Neural cell (in vitro differentiated cells): ENCODE measurements around the gene PYGO2. TPM values are rescaled to one million over a fixed set of nuclear protein-coding genes. Genes with fewer than 3 reads are reported as not detected.

ENCODE experiments used
- H2AFZ ChIP-seq: fragments of 200-600, 300-800 bp; sonication (generic), shearing (Covaris generic); 2 replicates; pipeline ENCODE4 v1.6.0; 2014; ENCODE audit warnings: low read depth, mild to moderate bottlenecking, antibody characterized with exemption, low read length, moderate library complexity
- H3F3A ChIP-seq: fragments of 200-600 bp; shearing (Covaris generic); 2 replicates; pipeline ENCODE4 v1.6.1; 2016; ENCODE audit warnings: mild to moderate bottlenecking, moderate library complexity, mixed read lengths, antibody characterized with exemption, low read length; ENCODE audit not compliant: insufficient read depth, poor library complexity, severe bottlenecking
- H3K27ac ChIP-seq: fragments of 200-600, 300-800 bp; sonication (generic), shearing (Covaris generic); 2 replicates; pipeline ENCODE4 v1.5.1; 2014; ENCODE audit warnings: mild to moderate bottlenecking, low read length, moderate library complexity
- H3K27me3 ChIP-seq: fragments of 300-800, 200-600 bp; sonication (generic), shearing (Covaris generic); 2 replicates; pipeline ENCODE4 v1.6.0; 2014; ENCODE audit warnings: mild to moderate bottlenecking, low read depth, low read length, moderate library complexity; ENCODE audit not compliant: insufficient read depth
- H3K36me3 ChIP-seq: fragments of 300-800, 200-600 bp; sonication (generic), shearing (Covaris generic); 2 replicates; pipeline ENCODE4 v1.5.1; 2014; ENCODE audit warnings: mild to moderate bottlenecking, antibody characterized with exemption, low read length, moderate library complexity; ENCODE audit not compliant: insufficient read depth
- H3K4me2 ChIP-seq: fragments of 300-800, 200-600 bp; sonication (generic), shearing (Covaris generic); 2 replicates; pipeline ENCODE4 v1.6.0; 2014; ENCODE audit warnings: mild to moderate bottlenecking, low read length
- H3K4me3 ChIP-seq: fragments of 300-800, 200-600 bp; sonication (generic), shearing (Covaris generic); 2 replicates; pipeline ENCODE4 v1.5.1; 2014; ENCODE audit warnings: mild to moderate bottlenecking, low read length, moderate library complexity
- H3K79me2 ChIP-seq: fragments of 200-600 bp; shearing (Covaris generic); replicated peaks from 2 replicates; pipeline ENCODE4 v1.6.0; 2014; ENCODE audit warnings: mild to moderate bottlenecking, low read length, moderate library complexity; ENCODE audit not compliant: insufficient read depth
- H3K9ac ChIP-seq: fragments of 300-800, 200-600 bp; sonication (generic), shearing (Covaris generic); 2 replicates; pipeline ENCODE4 v1.6.1; 2016; ENCODE audit warnings: mild to moderate bottlenecking, low read length, mixed read lengths
- H3K9me2 ChIP-seq: fragments of 200-600 bp; shearing (Covaris generic); 2 replicates; pipeline ENCODE4 v1.6.1; 2016; ENCODE audit warnings: mild to moderate bottlenecking, low read length, mixed read lengths; ENCODE audit not compliant: insufficient read depth
- H3K9me3 ChIP-seq: fragments of 200-600, 300-800 bp; sonication (generic), shearing (Covaris generic); 2 replicates; pipeline ENCODE4 v1.6.1; 2016; ENCODE audit warnings: mild to moderate bottlenecking, mixed run types, low read length, moderate library complexity, mixed read lengths
- H4K20me1 ChIP-seq: fragments of 200-600 bp; shearing (Covaris generic); 2 replicates; pipeline ENCODE4 v1.6.1; 2016; ENCODE audit warnings: mild to moderate bottlenecking, mixed run types; ENCODE audit not compliant: insufficient read depth
- EP300 ChIP-seq: fragments of 450-650 bp; conservative IDR thresholded peaks from 2 replicates; pipeline ENCODE4 v1.6.1; 2014; ENCODE audit warnings: antibody characterized with exemption, mild to moderate bottlenecking, moderate library complexity; ENCODE audit not compliant: poor library complexity, severe bottlenecking
- EZH2 ChIP-seq: fragments of 200-600, 300-800 bp; shearing (Covaris generic), sonication (generic); IDR thresholded peaks from 2 replicates; pipeline ENCODE4 v1.6.1; 2014; ENCODE audit warnings: antibody characterized with exemption, low read length, borderline replicate concordance, mild to moderate bottlenecking; ENCODE audit not compliant: insufficient read depth, poor library complexity, severe bottlenecking
- MXI1 ChIP-seq: fragments of 450-650 bp; conservative IDR thresholded peaks from 2 replicates; pipeline ENCODE4 v1.6.1; 2014; ENCODE audit warnings: antibody characterized with exemption, mild to moderate bottlenecking; ENCODE audit not compliant: poor library complexity, severe bottlenecking
- POLR2AphosphoS5 ChIP-seq: IDR thresholded peaks from 2 replicates; pipeline ENCODE4 v1.6.1; 2012
- RAD21 ChIP-seq: fragments of 450-650 bp; conservative IDR thresholded peaks from 2 replicates; pipeline ENCODE4 v1.6.1; 2014; ENCODE audit warnings: antibody characterized with exemption, mild to moderate bottlenecking, moderate library complexity
- SMC3 ChIP-seq: fragments of 450-650 bp; conservative IDR thresholded peaks from 2 replicates; pipeline ENCODE4 v1.6.1; 2014; ENCODE audit warnings: antibody characterized with exemption, mild to moderate bottlenecking, moderate library complexity; ENCODE audit not compliant: poor library complexity
- TAF1 ChIP-seq: IDR thresholded peaks from 2 replicates; pipeline ENCODE4 v1.6.1; 2012; ENCODE audit warnings: low read depth
- polyA plus RNA-seq: library from polyadenylated mRNA; depleted of rRNA; stranded (reverse); fragments of >200 nt; gene quantifications from 2 replicates; pipeline ENCODE4 v1.2.3, GENCODE V29; 2014
- TF ChIP-seq, protein P1 (sequence below): fragments of 450-650 bp; IDR thresholded peaks from 2 replicates; pipeline ENCODE4 v1.5.1; 2014; ENCODE audit warnings: antibody characterized with exemption, mild to moderate bottlenecking, moderate library complexity; ENCODE audit not compliant: poor library complexity, severe bottlenecking
- TF ChIP-seq, protein P2 (sequence below): IDR thresholded peaks from 2 replicates; pipeline ENCODE4 v1.6.1; 2012; ENCODE audit warnings: borderline replicate concordance

PYGO2 gene
- polyA plus RNA-seq, 1 donor from 2014 or later: 13.4 TPM

DNA sequence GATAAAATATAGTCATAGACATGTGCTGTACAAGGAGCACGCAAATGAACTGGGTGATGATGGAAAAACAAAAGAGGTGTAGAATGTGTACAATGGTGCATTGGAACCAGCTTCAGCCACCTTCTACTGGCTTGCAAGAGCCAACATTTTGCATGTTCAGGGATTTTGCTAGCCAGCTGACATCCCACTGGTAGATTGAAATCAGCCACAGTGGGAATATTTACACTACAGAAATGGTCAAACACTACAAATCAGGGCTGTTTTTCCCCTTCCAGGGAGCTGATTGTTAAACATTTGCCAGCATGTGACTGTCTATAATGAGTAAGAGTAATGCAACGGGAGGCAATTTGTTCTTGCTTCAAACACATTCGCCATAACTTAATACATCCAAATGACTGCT, 48.3 kb downstream of the PYGO2 start:
- no peaks in the 10 kb centered on the region for H3F3A ChIP-seq

DNA sequence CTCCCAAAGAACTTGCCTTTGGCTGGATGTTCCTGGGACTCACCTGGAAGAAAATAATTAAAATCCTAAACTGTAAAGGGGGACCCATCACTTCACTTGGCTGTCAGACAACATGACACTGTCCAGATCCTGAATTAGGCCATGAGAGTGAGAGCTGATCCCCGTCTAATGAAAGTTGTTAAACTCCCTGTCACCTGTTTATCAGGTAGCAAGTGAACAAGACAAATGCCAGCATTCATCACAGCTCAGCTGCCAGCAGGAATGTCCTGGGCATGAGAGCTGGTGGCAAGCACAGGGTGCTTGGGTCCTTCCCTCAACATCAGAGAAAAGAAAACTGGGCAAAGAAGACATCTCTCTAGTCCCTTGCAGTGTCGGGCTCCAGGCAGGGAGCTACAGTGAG, 48.8 kb downstream of the PYGO2 start:
- H2AFZ ChIP-seq: no peak overlapping the region
- peaks cover 3% of the 10 kb centered on the region for H3K9me3 ChIP-seq
- H3K4me2 ChIP-seq: no peak overlapping the region
- H3K27ac ChIP-seq: no peak overlapping the region
- no peaks in the 10 kb centered on the region for H3K9me2 ChIP-seq
- no peaks in the 10 kb centered on the region for H3K27me3 ChIP-seq
- H3K4me3 ChIP-seq: no peak overlapping the region
- H3K36me3 ChIP-seq: no peaks in the 10 kb centered on the region
- no peaks in the 10 kb centered on the region for H3F3A ChIP-seq
- H3K79me2 ChIP-seq: no peaks in the 10 kb centered on the region
- H4K20me1 ChIP-seq: no peaks in the 10 kb centered on the region
- no peak overlapping the region for H3K9ac ChIP-seq
- no peak for TF ChIP-seq EZH2

More for the DNA sequence above, 48.3 kb downstream of the PYGO2 start:
- Histone ChIP-seq H3K4me3 (no peak overlapping the region), H3K9me2 (no peaks in the 10 kb centered on the region), H3K36me3 (no peaks in the 10 kb centered on the region), H4K20me1 (no peaks in the 10 kb centered on the region), H3K9me3 (peaks cover 3% of the 10 kb centered on the region), H2AFZ (no peak overlapping the region), H3K27me3 (no peaks in the 10 kb centered on the region), H3K79me2 (no peaks in the 10 kb centered on the region), H3K9ac (no peak overlapping the region), H3K27ac (no peak overlapping the region), H3K4me2 (no peak overlapping the region)
- no peak for TF ChIP-seq MXI1
- TF ChIP-seq EZH2: no peak
- TF ChIP-seq SMC3: no peak
- TF ChIP-seq POLR2AphosphoS5: no peak
- TF ChIP-seq, protein P1, sequence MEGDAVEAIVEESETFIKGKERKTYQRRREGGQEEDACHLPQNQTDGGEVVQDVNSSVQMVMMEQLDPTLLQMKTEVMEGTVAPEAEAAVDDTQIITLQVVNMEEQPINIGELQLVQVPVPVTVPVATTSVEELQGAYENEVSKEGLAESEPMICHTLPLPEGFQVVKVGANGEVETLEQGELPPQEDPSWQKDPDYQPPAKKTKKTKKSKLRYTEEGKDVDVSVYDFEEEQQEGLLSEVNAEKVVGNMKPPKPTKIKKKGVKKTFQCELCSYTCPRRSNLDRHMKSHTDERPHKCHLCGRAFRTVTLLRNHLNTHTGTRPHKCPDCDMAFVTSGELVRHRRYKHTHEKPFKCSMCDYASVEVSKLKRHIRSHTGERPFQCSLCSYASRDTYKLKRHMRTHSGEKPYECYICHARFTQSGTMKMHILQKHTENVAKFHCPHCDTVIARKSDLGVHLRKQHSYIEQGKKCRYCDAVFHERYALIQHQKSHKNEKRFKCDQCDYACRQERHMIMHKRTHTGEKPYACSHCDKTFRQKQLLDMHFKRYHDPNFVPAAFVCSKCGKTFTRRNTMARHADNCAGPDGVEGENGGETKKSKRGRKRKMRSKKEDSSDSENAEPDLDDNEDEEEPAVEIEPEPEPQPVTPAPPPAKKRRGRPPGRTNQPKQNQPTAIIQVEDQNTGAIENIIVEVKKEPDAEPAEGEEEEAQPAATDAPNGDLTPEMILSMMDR: no peak
- no peak for TF ChIP-seq EP300

DNA sequence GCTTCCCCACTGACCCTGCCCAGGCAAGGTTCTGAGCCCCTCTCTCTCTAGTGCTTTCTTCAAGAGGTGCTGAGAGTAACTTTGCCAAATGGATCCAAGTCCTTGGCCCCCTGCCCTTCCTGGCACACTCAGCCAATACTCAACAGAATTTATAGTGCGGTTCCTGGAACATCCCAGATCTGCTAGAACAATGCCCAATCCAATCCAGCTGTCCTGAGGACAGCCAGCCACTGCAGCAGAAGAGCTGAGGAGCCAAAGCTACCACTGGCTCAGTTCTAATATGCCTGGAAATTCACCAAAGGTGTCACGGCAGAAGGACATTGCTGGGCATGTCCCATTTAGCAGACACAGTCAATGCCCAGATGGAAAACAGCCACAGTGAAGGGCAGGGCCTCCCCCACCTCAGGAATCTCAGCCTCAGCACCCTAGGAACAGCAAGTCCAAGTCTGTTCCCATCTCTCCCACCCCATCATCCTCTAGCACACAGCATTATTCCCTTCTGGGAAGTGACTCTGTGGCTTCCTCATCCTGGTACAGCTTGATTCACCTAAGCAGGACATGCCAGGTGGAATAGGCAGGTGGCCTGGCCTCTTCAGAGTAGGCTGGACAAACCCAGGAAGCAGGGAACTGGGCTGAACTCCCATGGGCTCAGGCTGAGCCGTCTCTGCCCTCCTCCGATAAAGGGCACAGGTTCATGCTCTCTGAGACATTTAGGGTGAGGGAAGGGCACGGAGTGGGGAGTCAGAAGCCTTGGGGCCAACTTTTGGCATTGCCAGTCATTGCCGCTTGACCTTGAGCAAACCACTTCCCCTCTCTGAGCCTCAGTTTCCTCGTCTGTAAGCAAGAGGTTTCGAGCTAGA, 49.7 kb downstream of the PYGO2 start:
- Histone ChIP-seq H2AFZ (no peak overlapping the region), H3K4me3 (no peak overlapping the region), H3K27me3 (no peaks in the 10 kb centered on the region), H3K9me3 (peaks cover 3% of the 10 kb centered on the region), H3K79me2 (no peaks in the 10 kb centered on the region), H3K9ac (no peak overlapping the region), H3F3A (no peaks in the 10 kb centered on the region), H3K4me2 (no peak overlapping the region), H3K9me2 (no peaks in the 10 kb centered on the region), H4K20me1 (no peaks in the 10 kb centered on the region), H3K27ac (no peak overlapping the region), H3K36me3 (no peaks in the 10 kb centered on the region)
- no peak for TF ChIP-seq POLR2AphosphoS5
- TF ChIP-seq, protein P1: no peak
- no peak for TF ChIP-seq TAF1
- TF ChIP-seq, protein P2, sequence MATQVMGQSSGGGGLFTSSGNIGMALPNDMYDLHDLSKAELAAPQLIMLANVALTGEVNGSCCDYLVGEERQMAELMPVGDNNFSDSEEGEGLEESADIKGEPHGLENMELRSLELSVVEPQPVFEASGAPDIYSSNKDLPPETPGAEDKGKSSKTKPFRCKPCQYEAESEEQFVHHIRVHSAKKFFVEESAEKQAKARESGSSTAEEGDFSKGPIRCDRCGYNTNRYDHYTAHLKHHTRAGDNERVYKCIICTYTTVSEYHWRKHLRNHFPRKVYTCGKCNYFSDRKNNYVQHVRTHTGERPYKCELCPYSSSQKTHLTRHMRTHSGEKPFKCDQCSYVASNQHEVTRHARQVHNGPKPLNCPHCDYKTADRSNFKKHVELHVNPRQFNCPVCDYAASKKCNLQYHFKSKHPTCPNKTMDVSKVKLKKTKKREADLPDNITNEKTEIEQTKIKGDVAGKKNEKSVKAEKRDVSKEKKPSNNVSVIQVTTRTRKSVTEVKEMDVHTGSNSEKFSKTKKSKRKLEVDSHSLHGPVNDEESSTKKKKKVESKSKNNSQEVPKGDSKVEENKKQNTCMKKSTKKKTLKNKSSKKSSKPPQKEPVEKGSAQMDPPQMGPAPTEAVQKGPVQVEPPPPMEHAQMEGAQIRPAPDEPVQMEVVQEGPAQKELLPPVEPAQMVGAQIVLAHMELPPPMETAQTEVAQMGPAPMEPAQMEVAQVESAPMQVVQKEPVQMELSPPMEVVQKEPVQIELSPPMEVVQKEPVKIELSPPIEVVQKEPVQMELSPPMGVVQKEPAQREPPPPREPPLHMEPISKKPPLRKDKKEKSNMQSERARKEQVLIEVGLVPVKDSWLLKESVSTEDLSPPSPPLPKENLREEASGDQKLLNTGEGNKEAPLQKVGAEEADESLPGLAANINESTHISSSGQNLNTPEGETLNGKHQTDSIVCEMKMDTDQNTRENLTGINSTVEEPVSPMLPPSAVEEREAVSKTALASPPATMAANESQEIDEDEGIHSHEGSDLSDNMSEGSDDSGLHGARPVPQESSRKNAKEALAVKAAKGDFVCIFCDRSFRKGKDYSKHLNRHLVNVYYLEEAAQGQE: no peak
- no peak for TF ChIP-seq MXI1
- no peak for TF ChIP-seq EZH2
- no peak for TF ChIP-seq SMC3
- TF ChIP-seq RAD21: no peak
- TF ChIP-seq EP300: no peak
